H9 (cell line): Measurements from ENCODE around the gene DMD. TPM values are rescaled to one million over a fixed set of nuclear protein-coding genes. Genes with fewer than 3 reads are reported as not detected.

ENCODE experiments used
- DNase-seq: peaks from one replicate; pipeline ENCODE4 v3.0.0-alpha.2; 2017
- H2AFZ ChIP-seq: one replicate; pipeline ENCODE4 v1.6.1; 2013; ENCODE audit warnings: mild to moderate bottlenecking, low read length, control low read depth, moderate library complexity
- H2AK5ac ChIP-seq: 2 replicates; pipeline ENCODE4 v1.6.1; 2013; ENCODE audit warnings: low read length, control low read depth, mixed read lengths; ENCODE audit not compliant: insufficient read length
- H2BK120ac ChIP-seq: one replicate; pipeline ENCODE4 v1.6.1; 2013; ENCODE audit warnings: low read depth, mild to moderate bottlenecking, low read length, control low read depth, inconsistent platforms; ENCODE audit not compliant: poor library complexity, severe bottlenecking
- H2BK12ac ChIP-seq: 2 replicates; pipeline ENCODE4 v1.6.1; 2013; ENCODE audit warnings: low read length, control low read depth, mixed read lengths, low read depth; ENCODE audit not compliant: insufficient read length
- H2BK15ac ChIP-seq: 2 replicates; pipeline ENCODE4 v1.6.1; 2013; ENCODE audit warnings: low read depth, low read length, control low read depth
- H2BK20ac ChIP-seq: one replicate; pipeline ENCODE4 v1.6.1; 2013; ENCODE audit warnings: low read depth, mild to moderate bottlenecking, low read length, control low read depth, inconsistent platforms; ENCODE audit not compliant: poor library complexity, severe bottlenecking
- H2BK5ac ChIP-seq: 2 replicates; pipeline ENCODE4 v1.6.1; 2013; ENCODE audit warnings: low read length, control low read depth, mixed read lengths; ENCODE audit not compliant: insufficient read length
- H3K14ac ChIP-seq: 2 replicates; pipeline ENCODE4 v1.6.1; 2013; ENCODE audit warnings: low read length, control low read depth; ENCODE audit not compliant: insufficient read depth
- H3K18ac ChIP-seq: 2 replicates; pipeline ENCODE4 v1.6.1; 2013; ENCODE audit warnings: low read depth, mild to moderate bottlenecking, mixed read lengths, low read length, control low read depth; ENCODE audit not compliant: insufficient read length
- H3K23ac ChIP-seq: 2 replicates; pipeline ENCODE4 v1.6.1; 2013; ENCODE audit warnings: low read length, control low read depth, mixed read lengths, low read depth; ENCODE audit not compliant: insufficient read length
- H3K23me2 ChIP-seq: 2 replicates; pipeline ENCODE4 v1.6.1; 2013; ENCODE audit warnings: low read depth, mild to moderate bottlenecking, mixed read lengths, low read length, control low read depth; ENCODE audit not compliant: insufficient read length, poor library complexity, severe bottlenecking
- H3K27ac ChIP-seq: 2 replicates; pipeline ENCODE4 v1.5.1; 2013; ENCODE audit warnings: low read length, control low read depth, mixed read lengths, low read depth; ENCODE audit not compliant: insufficient read length
- H3K27me3 ChIP-seq: 2 replicates; pipeline ENCODE4 v1.6.1; 2013; ENCODE audit warnings: low read length, control low read depth, inconsistent platforms; ENCODE audit not compliant: insufficient read depth
- H3K4ac ChIP-seq: 2 replicates; pipeline ENCODE4 v1.6.1; 2013; ENCODE audit warnings: low read depth, mild to moderate bottlenecking, control low read depth, inconsistent platforms, low read length, moderate library complexity
- H3K4me1 ChIP-seq: 2 replicates; pipeline ENCODE4 v1.6.1; 2013; ENCODE audit warnings: low read length, control low read depth, inconsistent platforms; ENCODE audit not compliant: insufficient read depth
- H3K4me2 ChIP-seq: 2 replicates; pipeline ENCODE4 v1.6.1; 2013; ENCODE audit warnings: low read length, control low read depth, mixed read lengths; ENCODE audit not compliant: insufficient read length, insufficient read depth
- H3K56ac ChIP-seq: 2 replicates; pipeline ENCODE4 v1.6.1; 2013; ENCODE audit warnings: low read depth, mild to moderate bottlenecking, mixed read lengths, low read length, control low read depth; ENCODE audit not compliant: insufficient read length
- H3K79me1 ChIP-seq: 2 replicates; pipeline ENCODE4 v1.6.1; 2013; ENCODE audit warnings: low read depth, mild to moderate bottlenecking, moderate library complexity, low read length, control low read depth, inconsistent platforms; ENCODE audit not compliant: insufficient read depth, poor library complexity, severe bottlenecking
- H3K79me2 ChIP-seq: 2 replicates; pipeline ENCODE4 v1.6.1; 2013; ENCODE audit warnings: low read length, control low read depth, inconsistent platforms; ENCODE audit not compliant: insufficient read depth
- H3K9ac ChIP-seq: 2 replicates; pipeline ENCODE4 v1.6.1; 2013; ENCODE audit warnings: low read length, control low read depth, mixed read lengths; ENCODE audit not compliant: insufficient read length; ENCODE audit errors: extremely low read depth
- H3K9me3 ChIP-seq: one replicate; pipeline ENCODE4 v1.6.1; 2013; ENCODE audit warnings: low read depth, low read length, inconsistent platforms; ENCODE audit not compliant: control insufficient read depth
- H3T11ph ChIP-seq: one replicate; pipeline ENCODE4 v1.6.1; 2013; ENCODE audit warnings: mild to moderate bottlenecking, low read length, control low read depth, inconsistent platforms
- H4K20me1 ChIP-seq: one replicate; pipeline ENCODE4 v1.6.1; 2013; ENCODE audit not compliant: control insufficient read depth, insufficient read length, insufficient read depth
- H4K5ac ChIP-seq: 2 replicates; pipeline ENCODE4 v1.6.1; 2013; ENCODE audit warnings: low read depth, mild to moderate bottlenecking, mixed read lengths, low read length, control low read depth; ENCODE audit not compliant: insufficient read length
- H4K8ac ChIP-seq: replicated peaks from 2 replicates; pipeline ENCODE4 v1.6.1; 2013; ENCODE audit warnings: low read length, control low read depth, mixed read lengths, low read depth; ENCODE audit not compliant: insufficient read length
- H4K91ac ChIP-seq: 2 replicates; pipeline ENCODE4 v1.6.1; 2013; ENCODE audit warnings: low read depth, mild to moderate bottlenecking, moderate library complexity, mixed read lengths, low read length, control low read depth; ENCODE audit not compliant: insufficient read length
- H3K27ac Mint-ChIP-seq, 3 experiments: 2 replicates in 2 of 3; 3 replicates in 1 of 3; pipeline ENCODE4 v1.8.0; 2020 to 2021; ENCODE audit warnings: mixed read lengths in 3 of 3, mild to moderate bottlenecking in 1 of 3, moderate library complexity in 1 of 3
- H3K27me3 Mint-ChIP-seq: 2 replicates; pipeline ENCODE4 v1.8.0; 2021; ENCODE audit warnings: low read depth, mild to moderate bottlenecking, moderate library complexity, mixed read lengths
- H3K36me3 Mint-ChIP-seq, 3 experiments: 2 replicates in 2 of 3; 3 replicates in 1 of 3; pipeline ENCODE4 v1.8.0; 2020 to 2021; ENCODE audit warnings: low read depth in 3 of 3, mixed read lengths in 3 of 3; ENCODE audit not compliant: insufficient read depth in 1 of 3
- H3K4me1 Mint-ChIP-seq, 2 experiments: 2 replicates each; pipeline ENCODE4 v1.8.0; 2020; ENCODE audit warnings: mixed read lengths in 2 of 2
- H3K4me3 Mint-ChIP-seq, 2 experiments: 2 replicates in 1 of 2; 3 replicates in 1 of 2; pipeline ENCODE4 v1.8.0; 2020 to 2021; ENCODE audit warnings: mild to moderate bottlenecking in 2 of 2, mixed read lengths in 2 of 2, moderate library complexity in 1 of 2
- H3K9me3 Mint-ChIP-seq, 2 experiments: 2 replicates in 1 of 2; 3 replicates in 1 of 2; pipeline ENCODE4 v1.8.0; 2020; ENCODE audit warnings: mild to moderate bottlenecking in 2 of 2, mixed read lengths in 2 of 2, moderate library complexity in 1 of 2
- CTCF ChIP-seq: fragments of 200-600 bp; sonication (generic); conservative IDR thresholded peaks from 3 replicates; pipeline ENCODE4 v1.8.0; 2021; ENCODE audit warnings: antibody characterized with exemption, mild to moderate bottlenecking
- WGBS: extraction: QIAGEN DNeasy Blood & Tissue Kit; methylation state at CpG from one replicate; pipeline ENCODE4 v1.1.7; 2013; ENCODE audit warnings: missing lambda C conversion rate, low lambda C conversion rate, mixed read lengths; ENCODE audit not compliant: insufficient read length; ENCODE audit errors: extremely low coverage; 5-methylcytosine and 5-hydroxymethylcytosine counted together
- total RNA-seq: library from RNA; stranded (reverse); gene quantifications from 2 replicates; pipeline ENCODE4 v1.2.1, GENCODE V29; 2021

The DMD gene
- total RNA-seq, 1 experiment from 2014 or later: 3.8 TPM

DNA sequence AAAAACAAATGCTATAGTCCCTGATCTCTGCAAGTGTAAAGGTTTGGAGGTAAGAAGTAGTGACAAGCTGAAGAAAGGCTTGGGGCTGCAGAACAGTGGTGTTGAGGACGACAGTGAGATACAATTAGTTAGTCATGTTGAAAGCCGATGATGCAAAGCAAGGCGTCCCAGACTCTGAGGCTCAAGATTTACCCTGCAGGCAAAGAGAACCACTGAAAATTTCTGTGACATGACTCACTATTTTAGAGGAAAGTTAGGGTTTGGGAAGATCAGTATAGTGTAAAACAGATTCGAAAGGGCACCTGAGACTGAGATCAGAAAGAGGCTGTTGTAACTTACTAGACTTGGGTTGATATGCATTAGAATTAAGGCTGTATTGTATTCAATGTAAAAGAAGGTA lies 1858.3 kb downstream of the DMD start:
- no peak overlapping the region for H3K4me2 ChIP-seq
- H3K56ac ChIP-seq: no peak overlapping the region
- no peaks in the 10 kb centered on the region for H3K79me1 ChIP-seq
- H3K23ac ChIP-seq: no peak overlapping the region
- no peaks in the 10 kb centered on the region for H3K79me2 ChIP-seq
- H2BK12ac ChIP-seq: no peak overlapping the region
- no peak overlapping the region for H3T11ph ChIP-seq
- H3K4ac ChIP-seq: no peak overlapping the region
- H3K4me1 Mint-ChIP-seq: peaks cover 9% of the 10 kb centered on the region in 2 experiments
- no peak for DNase-seq
- no peak overlapping the region; a peak in 1 of 7 replicates for H3K27ac Mint-ChIP-seq
- H2AK5ac ChIP-seq: no peak overlapping the region
- no peak overlapping the region for H4K5ac ChIP-seq
- no peak for TF ChIP-seq CTCF
- no peak overlapping the region for H3K14ac ChIP-seq
- H4K20me1 ChIP-seq: no peaks in the 10 kb centered on the region
- H2BK120ac ChIP-seq: no peak overlapping the region
- H3K9me3 ChIP-seq: no peaks in the 10 kb centered on the region
- no peaks in the 10 kb centered on the region for H3K23me2 ChIP-seq
- peaks cover 0 to 2% (median 0%) of the 10 kb centered on the region in 3 experiments; a peak in 1 of 7 replicates for H3K36me3 Mint-ChIP-seq
- no CpG with 5 or more reads among the region's 4 CpGs for WGBS
- no peak overlapping the region for H3K9ac ChIP-seq
- peaks cover 57 to 59% of the 10 kb centered on the region in 2 experiments for H3K9me3 Mint-ChIP-seq
- no peak overlapping the region for H4K8ac ChIP-seq
- H4K91ac ChIP-seq: no peak overlapping the region
- no peak overlapping the region for H3K27ac ChIP-seq
- H3K4me1 ChIP-seq: no peaks in the 10 kb centered on the region; the same call in 1 of the 2 replicates
- no peak overlapping the region for H2BK15ac ChIP-seq
- H3K18ac ChIP-seq: no peak overlapping the region
- H3K27me3 Mint-ChIP-seq: no peaks in the 10 kb centered on the region
- H2BK5ac ChIP-seq: no peak overlapping the region
- H2BK20ac ChIP-seq: no peak overlapping the region
- no peak overlapping the region for H2AFZ ChIP-seq
- H3K4me3 Mint-ChIP-seq: no peak overlapping the region
- H3K27me3 ChIP-seq: no peaks in the 10 kb centered on the region
